ENCODE data around the gene AHSP.
"Not testable (repeated sequence)": the region's sequence is repeated elsewhere in the genome, so short reads cannot be mapped to it uniquely, and the experiment has no call there.

Gene AHSP

DNA sequence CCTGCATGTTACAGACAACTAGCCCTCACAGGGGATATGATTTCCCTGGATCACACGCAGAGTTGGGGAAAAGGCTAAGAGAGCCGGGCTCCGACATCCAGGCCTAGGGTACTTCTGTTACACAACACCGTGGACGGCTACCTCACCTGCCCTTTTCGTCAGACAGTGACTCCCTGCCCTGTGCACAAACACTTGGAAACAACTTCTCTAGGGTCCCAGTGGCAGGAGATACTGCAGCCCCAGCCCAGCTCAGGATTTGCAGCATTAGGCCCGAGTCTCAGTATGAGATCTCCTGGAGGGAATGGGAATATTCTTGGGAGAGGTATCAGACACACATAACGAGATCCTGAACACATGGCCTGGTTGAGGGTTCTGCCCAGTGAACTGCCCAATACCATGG, 27.8 kb upstream of the AHSP start:
- in situ Hi-C loops (cut with MboI; ENCODE audit: low sequenced_read_pairs): no loop called here

DNA sequence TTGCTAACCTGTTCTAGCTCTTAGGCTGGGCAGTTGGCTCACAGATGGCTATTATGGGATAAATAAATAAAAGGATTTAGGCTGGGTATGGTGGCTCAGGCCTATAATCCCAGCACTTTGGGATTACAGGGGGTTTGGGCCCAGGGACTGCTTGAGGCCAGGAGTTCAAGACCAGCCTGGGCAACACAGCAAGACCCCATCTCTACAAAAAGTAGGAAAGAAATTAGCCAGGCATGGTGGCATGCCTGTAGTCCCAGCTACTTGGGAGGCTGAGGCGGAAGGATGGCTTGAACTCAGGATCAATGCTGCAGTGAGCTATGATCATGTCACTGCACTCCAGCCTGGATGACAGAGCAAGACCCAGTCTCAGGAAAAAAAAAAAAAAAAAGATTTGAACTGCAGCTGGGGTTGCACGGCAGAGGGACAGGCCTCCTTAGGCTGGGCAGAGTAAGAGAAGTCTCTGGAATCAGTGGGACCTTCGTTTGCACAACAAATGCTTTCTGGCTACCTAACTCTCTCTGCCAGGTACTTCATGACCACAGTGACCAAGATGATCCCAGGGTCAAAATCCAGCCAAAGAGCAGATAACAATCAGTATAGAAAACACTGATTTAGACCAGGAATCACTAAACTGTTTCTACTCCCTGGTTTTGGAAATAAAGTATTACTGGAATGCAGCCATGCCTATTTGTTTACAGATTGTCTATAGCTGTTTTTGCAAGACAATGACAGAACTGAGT, 26.3 kb upstream of the AHSP start:
- in situ Hi-C loops (cut with MboI; ENCODE audit: low sequenced_read_pairs): no loop called here

DNA sequence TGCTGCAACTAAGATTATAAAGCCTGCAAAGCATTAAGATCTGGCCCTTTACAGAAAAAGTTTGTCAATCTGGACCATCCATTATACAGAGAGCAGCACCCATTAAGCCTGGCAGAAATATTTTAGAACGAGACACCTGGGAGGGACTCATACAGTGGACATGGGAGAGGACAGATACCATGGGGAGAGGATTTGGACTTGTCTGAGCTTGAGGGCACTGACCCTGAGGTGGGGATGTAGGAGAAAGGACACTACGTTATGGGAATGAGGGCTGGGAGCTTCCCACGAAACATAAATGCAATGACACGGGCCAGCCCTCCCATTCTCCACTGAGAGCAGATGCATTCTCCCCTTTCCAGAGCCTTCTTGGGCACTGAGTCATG, 25.7 kb upstream of the AHSP start:
- in situ Hi-C loops (cut with MboI; ENCODE audit: low sequenced_read_pairs): no loop called here

DNA sequence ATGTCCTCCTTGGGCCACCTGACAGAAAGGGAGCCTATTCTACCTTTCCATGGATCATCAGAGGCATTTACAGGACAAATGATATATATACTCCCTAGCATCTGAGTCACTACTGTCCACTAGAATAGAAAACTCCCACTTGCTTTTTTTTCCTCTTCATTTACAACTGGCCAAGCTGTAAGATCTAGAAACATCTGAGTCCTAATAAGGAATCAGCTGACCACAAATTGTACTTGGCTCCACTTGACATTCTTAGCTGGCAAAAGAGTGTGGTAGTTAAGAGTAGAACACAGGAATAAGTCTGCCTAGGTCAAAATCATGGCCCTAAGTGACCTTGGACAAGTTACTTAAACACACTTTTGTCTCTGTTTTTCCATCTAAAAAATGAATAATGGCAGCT, 24.7 kb upstream of the AHSP start:
- in situ Hi-C loops (cut with MboI; ENCODE audit: low sequenced_read_pairs): no loop called here

DNA sequence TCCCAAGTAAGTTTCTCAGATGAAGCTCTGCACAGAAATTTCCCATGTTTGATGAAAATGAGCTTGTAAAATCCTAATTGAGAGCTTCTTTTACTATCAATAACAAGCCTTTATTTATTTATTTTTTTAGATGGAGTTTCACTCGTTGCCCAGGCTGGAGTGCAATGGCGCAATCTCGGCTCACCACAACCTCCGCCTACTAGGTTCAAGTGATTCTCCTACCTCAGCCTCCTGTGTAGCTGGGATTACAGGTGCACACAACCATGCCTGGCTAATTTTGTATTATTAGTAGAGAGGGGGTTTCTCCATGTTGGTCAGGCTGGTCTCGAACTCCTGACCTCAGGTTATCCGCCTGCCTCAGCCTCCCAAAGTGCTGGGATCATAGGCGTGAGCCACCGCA, 24.1 kb upstream of the AHSP start:
- in situ Hi-C loops (cut with MboI; ENCODE audit: low sequenced_read_pairs): not testable (repeated sequence)

DNA sequence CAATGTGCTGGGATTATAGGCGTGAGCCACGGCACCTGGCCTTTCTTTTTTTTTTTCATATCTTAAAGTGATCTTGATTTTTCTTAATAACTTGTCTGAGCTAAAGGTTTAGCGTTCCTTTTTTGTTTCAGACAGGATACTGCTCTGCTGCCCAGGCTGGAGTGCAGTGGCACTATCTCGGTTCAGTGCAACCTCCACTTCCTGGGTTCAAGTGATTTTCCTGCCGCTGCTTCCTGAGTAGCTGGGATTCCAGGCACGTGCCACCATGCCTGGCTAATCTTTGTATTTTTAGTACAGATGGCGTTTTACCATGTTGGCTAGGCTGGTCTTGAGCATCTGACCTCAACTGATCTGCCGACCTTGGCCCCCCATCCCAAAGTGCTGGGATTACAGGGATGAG, 23.5 kb upstream of the AHSP start:
- in situ Hi-C loops (cut with MboI; ENCODE audit: low sequenced_read_pairs): no loop called here

DNA sequence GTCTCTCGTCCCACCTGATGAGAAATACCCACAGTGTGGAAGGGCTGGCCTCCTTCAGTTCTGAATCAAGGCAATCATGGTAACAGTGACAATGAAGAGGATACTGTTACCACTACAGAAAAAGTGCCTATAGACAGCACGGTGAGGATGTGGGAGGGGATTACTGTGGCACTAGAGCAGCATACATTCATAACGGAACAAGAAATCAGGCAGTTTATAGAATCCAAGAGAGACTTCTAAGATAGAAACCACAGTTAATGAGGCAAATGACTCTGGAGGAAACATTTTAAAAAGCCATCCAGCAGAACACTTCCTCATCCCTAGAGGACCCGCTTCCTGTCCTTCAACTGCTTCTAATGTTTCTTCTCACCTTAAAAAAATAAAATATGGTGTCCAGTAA, 22.2 kb upstream of the AHSP start:
- in situ Hi-C loops (cut with MboI; ENCODE audit: low sequenced_read_pairs): no loop called here

DNA sequence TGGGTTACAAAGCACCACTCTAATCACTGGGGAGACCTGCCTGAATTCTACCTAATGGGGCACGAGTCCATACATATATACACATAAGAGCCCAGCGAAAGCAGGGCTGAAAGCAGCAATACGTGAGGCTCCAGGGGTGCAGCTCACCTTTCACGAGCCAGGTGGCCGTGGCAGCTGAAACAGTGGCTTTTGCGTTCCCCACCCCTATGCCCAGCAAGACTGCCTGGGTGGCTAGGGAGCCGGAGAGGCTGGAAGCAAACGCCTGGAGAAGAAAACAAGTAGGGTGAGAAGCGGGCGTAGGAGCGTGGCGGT, 20.1 kb upstream of the AHSP start:
- in situ Hi-C loops (cut with MboI; ENCODE audit: low sequenced_read_pairs): no loop called here

DNA sequence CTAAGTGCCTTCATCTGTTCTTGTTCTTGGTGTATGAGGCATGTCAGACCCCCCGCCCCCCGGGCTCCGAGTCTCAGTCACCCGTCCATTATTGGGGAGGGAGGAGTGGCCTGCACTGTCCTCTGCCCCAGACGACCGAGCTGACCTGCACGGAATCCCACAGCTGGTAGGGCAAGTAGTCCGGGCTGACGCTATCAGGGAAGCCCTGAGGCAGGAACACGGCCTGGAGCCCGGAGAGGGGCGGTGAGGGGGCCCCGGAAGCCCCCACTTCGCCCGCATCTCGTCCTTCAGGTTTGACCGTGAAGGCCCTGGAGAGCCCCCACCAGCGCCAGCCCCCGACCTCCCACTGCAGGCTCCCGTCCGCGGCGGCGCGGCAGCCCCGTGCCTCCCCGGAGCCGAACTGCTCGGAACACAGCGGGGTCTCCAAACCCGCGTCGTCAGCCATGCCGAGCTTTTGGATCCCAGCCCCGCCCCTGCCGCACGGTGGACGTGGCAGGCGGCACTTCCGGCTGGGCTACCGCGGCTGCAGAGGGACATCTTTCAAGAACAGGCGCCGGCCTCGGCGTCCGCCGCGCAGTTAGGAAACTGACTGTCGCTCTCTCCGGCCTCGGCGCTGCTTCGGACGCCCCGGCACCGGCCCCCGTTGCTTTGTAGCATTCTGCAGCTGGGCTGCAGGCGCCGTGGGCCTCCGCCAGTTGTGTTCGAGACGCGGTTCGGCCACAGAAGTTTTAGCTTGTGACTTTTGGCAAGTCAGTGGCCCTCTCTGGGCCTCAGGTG, 19.6 kb upstream of the AHSP start, which contains the start of gene RUSF1:
Gene RUSF1, minus strand, starts transcription at position 463 of the 777 bp plus-strand sequence. Its CDS starts 18 bp downstream, at position 445.
- in situ Hi-C loops (cut with MboI; ENCODE audit: low sequenced_read_pairs): no loop called here

DNA sequence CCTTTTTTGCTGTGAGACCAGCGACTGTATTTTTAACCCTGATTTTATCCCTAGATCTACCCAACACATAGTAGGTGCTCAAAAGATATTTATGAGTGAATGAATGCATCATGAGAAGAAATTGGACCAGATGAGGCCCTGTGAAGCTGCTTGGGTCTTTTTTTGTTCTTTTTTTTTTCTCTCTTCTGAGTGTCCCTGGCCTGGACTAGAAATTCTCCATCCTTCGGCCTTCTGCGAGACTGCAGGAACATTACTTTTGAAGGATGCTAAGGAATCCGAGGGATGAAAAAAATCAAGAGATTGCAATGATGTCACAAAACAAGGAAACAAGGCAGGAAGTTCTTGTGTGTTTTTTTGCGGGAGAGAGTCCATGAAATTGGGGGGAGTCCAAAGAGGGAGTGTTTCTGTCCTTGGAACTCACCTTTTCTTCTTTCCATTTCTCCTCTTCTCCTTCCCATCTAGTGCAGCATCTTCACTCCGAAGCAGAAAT, 18.9 kb upstream of the AHSP start:
- in situ Hi-C loops (cut with MboI; ENCODE audit: low sequenced_read_pairs): no loop called here

DNA sequence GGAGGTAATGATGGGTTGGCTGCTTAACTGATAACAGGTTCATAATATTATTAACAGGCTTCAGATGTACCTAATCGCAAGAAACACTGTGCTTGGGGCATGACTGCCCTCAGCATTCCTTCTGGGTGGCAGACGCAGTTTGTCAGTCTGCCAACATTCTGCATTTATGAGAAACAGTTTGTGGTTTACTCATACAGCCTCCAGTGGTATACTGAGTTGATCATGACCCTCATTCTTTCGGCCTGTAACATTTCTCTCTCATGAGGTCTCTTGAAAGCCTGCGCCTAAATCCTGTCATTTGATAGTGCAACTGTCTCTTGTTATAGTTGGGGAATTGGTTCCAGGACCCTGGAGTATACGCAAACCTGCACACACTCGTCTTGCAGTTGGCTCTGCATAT, 14.6 kb upstream of the AHSP start:
- in situ Hi-C loops (cut with MboI; ENCODE audit: low sequenced_read_pairs): no loop called here

DNA sequence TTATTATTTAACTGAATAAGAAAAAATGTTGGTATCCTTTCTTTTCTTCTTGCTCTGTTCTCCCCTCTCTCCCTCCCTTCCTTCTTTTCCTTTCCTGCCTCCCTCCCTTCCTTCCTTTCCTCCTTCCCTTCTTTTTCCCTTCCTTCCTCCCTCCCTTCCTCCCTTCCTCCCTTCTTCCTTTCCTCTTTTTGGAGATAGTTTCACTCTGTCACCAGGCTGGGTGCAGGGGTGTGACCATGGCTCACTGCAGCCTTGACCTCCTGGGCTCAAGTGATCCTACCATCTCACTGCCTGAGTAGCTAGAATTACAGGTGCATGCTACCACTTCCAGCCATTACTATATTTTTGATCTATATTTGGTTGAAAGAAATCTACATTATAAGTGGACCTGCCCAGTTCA, 13.8 kb upstream of the AHSP start:
- in situ Hi-C loops (cut with MboI; ENCODE audit: low sequenced_read_pairs): no loop called here

DNA sequence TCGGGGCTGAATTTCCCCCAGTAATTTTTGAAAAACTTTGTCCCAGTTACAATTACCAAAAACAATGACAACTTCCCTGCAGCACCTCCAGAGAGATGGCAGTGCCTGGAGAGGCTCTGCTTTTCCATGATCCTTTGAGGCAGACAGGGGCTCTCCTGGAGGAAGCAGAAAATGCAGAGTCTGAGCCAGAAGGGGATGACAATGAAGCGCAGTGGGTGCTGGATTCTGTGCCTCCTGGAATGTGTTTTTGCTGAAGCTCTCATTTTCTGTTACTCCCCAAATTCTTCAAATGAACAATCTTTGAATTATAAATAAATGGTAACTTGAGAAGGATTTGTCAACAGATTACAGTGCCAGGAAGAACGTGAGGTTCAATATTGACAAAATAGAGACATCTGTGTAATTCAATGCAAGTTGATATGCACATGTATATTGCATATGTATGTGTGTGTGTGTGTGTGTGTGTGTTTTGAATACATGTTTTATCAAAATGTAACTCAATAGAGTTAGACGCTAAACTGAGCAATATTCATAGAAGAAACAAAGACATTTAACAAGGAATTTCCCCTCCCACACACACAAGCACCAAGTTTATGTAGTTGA, 9.8 kb upstream of the AHSP start:
- in situ Hi-C loops (cut with MboI; ENCODE audit: low sequenced_read_pairs): no loop called here

DNA sequence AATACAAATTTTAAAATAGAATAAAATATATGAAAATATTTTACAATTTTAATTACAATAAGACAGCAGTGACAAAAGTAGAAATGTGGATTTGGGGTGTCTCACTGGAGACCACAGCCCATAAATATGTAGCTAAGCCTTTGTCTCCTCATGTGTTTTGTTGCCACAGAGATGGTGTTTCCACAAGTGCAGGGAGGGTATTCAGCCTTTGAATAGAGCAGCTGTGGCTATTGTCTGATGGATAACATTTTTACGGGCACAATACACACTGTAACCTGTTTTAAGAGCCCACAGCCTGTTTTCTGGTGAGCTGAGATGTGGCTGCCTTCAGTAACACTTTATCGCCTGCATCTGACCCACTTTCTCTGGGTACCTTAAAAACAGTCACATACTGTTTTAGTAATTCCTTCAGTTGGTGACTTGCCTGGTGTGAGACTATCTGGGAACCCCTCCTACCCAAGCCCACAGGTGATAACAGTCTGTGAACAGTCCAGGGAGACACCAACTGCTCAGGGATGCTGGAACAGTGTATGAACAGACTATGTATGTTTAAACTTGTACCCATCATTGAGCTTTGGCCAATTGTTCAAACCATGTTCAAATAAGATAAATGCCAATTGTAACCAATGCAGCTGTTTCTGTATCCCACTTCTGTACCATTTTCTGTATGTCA, 7.8 kb upstream of the AHSP start:
- in situ Hi-C loops (cut with MboI; ENCODE audit: low sequenced_read_pairs): no loop called here

DNA sequence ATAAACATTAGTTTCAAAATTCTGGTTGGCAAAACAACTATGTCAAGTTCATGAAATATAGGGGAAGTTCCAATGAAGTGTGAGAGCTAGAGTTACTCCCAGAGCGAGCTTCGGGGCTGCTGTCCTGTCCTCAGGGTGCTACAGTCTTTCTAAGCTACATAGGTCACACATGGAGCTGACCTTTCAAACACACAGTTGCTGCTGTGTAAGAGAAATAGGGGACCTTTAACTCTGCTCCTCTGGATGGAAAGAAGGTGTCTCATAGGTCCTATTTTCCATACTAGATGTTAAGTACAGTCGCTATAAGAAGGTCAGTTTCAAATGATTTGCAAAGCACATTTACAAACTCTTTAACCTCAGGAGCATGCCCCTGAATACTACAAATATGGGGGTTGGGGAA, 6.3 kb upstream of the AHSP start:
- in situ Hi-C loops (cut with MboI; ENCODE audit: low sequenced_read_pairs): no loop called here

DNA sequence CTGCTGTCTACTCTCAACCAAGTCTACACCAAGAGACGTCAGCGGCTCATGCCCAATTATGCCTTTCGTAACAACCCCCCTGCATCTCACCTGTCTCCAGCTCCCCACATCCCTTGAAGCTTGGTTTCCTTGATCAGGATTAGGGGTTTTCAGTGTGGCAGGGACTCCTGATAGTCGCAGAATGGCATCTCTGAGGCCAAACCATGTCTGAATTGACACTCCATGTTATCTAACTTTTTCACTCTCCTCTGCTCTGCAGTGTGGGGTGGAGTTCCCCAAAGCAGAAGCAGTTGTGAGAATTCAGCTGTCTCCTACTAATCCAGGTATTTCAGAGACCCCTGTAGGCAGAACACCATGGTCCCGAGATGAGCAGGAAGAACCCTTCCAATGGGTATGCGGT, 5.6 kb upstream of the AHSP start:
- in situ Hi-C loops (cut with MboI; ENCODE audit: low sequenced_read_pairs): no loop called here

DNA sequence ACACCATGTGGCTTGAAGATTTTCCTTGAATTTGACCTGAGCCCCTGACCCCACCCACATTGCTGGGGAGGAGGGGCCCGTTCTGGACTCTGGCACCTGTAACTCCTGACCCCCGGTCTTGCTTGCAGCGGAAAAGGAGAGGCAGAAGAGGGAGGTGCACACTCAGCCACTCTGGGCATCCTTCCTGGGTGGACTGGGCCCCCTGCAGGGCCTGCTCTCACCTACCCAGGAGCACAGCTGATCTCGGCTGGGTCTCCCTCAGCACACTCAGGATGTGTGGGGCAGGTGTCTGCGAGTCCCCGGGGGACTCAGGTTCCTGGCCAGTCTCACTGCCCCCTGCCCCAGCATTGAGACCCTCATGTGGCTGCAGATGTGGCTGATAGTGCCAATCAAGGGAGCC, 3.9 kb upstream of the AHSP start:
- in situ Hi-C loops (cut with MboI; ENCODE audit: low sequenced_read_pairs): not testable (repeated sequence)

DNA sequence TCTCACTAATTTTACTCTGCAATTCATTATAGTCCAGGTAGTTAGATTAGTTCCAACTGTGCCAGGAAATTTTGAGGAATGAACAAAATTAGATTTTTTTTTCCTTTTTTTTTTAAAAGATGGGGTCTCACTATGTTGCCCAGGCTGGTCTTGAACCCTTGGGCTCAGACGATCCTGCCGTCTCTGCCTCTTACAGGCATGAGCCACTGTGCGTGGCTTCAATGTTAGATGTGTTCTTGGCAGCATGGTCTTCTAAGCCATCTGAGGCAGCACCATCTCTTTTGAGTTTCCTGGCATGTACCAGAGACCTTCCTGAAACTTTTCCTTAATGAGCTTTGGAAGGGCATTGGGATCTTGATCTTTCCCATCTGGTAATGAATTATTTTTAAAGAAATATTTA, 2.6 kb upstream of the AHSP start:
- in situ Hi-C loops (cut with MboI; ENCODE audit: low sequenced_read_pairs): no loop called here

DNA sequence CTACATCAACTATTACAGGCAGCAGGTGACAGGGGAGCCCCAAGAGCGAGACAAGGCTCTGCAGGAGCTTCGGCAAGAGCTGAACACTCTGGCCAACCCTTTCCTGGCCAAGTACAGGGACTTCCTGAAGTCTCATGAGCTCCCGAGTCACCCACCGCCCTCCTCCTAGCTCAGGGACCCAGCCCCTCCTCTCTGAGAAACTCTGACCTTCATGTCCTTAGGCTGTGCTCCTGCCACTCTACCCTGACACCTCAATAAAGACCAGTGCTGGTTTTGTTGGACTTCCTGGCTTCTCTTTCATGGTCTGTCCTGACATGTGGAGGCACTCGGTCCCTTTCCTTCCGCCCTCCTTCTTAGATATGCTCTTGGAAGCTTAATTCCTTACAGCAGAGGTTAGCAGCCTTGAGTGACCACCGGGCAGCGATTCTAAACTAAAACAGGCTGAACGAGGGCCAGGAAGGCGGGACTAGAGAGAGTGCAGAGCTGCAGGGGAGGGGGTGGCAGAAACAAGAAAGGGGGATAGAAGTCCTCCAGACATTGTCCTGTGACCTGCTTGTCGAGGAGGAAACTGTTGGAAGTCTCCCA, 915 bp downstream of the AHSP start:
- in situ Hi-C loops (cut with MboI; ENCODE audit: low sequenced_read_pairs): no loop called here

DNA sequence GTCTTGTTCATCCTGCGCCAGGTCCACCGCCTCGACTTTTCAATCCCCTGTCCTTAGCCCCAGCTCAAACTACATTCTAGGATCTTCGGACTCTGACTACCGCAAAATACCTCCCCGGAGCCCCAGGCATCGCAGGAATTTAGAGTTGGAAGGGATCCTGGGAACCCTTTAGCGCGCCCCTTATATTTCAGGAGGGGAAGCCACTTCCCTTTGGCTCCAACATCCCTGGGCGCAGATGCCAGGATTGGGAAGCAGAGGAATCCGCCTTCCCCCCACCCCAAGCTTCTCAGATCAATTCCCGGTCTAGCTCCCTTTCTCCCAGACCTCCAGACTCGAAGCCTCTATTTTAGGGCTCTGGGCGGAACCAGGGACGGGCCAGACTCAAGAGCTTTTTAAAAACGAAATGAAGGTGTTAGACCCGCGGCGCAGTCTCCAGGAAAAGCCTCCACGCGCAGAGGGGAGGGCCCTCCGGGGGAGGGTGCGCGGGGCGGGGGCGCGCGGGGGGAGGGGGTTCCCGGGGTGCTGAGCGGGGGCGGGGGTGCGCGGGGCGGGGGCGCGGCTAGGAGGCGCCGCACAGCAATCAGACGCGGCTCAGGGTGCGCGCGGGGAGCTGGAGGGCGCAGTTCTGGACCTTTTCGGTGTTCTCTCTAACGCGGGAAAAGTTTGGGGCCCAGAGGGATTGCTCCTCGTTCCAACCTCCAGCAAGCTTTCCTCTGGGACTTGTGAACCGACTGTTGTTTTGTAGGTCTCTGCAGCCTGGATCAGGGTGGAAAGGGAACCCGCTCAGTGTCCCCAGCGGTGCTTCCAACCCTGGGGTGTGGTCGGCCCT, 1.6 kb downstream of the AHSP start:
- in situ Hi-C loops (cut with MboI; ENCODE audit: low sequenced_read_pairs): no loop called here

All from hTERT RPE-1 (cell line).